ENCODE data around the gene GRAP. TPM values are rescaled to one million over a fixed set of nuclear protein-coding genes. Genes with fewer than 3 reads are reported as not detected.

GRAP gene
- total RNA-seq, 1 experiment from 2014 or later, result 0.48 TPM

GRCh38 chr17:19012171-19013080 is 34.3 kb downstream of the GRAP start:
- DNase-seq (ENCODE audit: low read depth, low spot score), result no peak
- in situ Hi-C loops (cut with HindIII; ENCODE audit: low pct_unique_long_range_greater_than_20kb, low sequenced_read_pairs), result no loop called here

DNA sequence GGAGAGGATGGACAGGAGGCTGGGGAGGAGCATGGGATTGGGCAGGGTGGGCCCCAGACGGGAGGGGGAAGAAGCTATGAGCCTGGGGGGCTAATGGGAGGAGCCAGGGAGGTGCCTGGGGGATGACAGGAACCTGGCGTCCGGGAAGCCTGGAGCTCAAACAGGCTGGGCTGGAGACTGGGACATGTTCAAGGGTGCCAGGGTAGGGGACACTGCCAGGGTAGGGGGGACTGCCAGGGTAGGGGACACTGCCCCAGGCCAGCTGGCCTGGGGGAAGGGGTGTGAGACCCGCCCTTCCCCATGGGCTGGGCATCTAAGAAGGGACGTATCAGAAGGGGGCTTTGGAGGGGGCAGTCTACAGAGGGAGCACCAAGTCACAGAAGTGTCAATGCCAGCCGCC is 35.2 kb downstream of the GRAP start:
- no peak for DNase-seq (ENCODE audit: low read depth, low spot score)
- in situ Hi-C loops (cut with HindIII; ENCODE audit: low pct_unique_long_range_greater_than_20kb, low sequenced_read_pairs), result no loop called here

- in situ Hi-C loops (cut with HindIII; ENCODE audit: low pct_unique_long_range_greater_than_20kb, low sequenced_read_pairs), result no loop called here
- no peak for DNase-seq (ENCODE audit: low read depth, low spot score)
These were observed 35.8 kb downstream of the GRAP start for GRCh38 chr17:19010729-19011505.

- in situ Hi-C loops (cut with HindIII; ENCODE audit: low pct_unique_long_range_greater_than_20kb, low sequenced_read_pairs), result no loop called here
- no peak for DNase-seq (ENCODE audit: low read depth, low spot score)
These were observed 36.8 kb downstream of the GRAP start for GRCh38 chr17:19009970-19010369.

- in situ Hi-C loops (cut with HindIII; ENCODE audit: low pct_unique_long_range_greater_than_20kb, low sequenced_read_pairs), result no loop called here
- no peak for DNase-seq (ENCODE audit: low read depth, low spot score)
These were observed 40.1 kb downstream of the GRAP start for GRCh38 chr17:19006698-19007097.

DNA sequence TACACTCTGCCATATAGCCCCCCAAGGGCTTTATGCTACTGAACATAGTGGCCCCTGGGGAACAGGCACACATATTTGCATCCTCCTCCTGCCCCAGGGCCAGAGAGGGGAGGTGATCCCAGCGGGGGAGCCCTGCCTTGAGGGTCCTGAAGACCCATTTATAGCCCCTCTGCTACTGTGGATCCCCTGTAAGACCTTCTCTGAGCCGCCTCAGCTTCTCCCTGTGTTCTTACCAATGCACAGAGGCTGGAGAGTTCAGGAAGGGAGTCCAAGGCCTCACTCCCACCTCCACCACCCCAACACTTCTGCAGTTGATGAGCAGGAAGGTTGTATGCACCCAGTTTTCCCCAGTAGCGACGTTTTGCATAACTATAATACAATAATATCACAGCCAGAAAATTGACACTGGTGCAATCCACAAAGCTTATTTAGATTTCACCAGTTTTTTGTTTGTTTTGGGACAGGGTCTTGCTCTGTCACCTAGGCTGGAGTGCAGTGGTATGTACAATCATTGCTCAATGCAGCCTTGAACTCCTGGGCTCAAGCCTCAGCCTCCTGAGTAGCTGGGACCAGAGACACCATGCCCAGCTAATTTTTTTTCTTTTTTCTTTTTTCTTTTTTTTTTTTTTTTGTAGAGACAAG is 40.8 kb downstream of the GRAP start:
- in situ Hi-C loops (cut with HindIII; ENCODE audit: low pct_unique_long_range_greater_than_20kb, low sequenced_read_pairs), result no loop called here
- DNase-seq (ENCODE audit: low read depth, low spot score), result no peak

GRCh38 chr17:19005137-19005773 is 41.5 kb downstream of the GRAP start:
- no peak for DNase-seq (ENCODE audit: low read depth, low spot score)
- in situ Hi-C loops (cut with HindIII; ENCODE audit: low pct_unique_long_range_greater_than_20kb, low sequenced_read_pairs), result no loop called here

GRCh38 chr17:19004421-19005136 is 42.2 kb downstream of the GRAP start, which contains the start of gene FAM83G:
FAM83G (minus strand) TSS chr17:19004764; CDS start chr17:19004041, 723 bp downstream.
- DNase-seq (ENCODE audit: low read depth, low spot score), result no peak
- in situ Hi-C loops (cut with HindIII; ENCODE audit: low pct_unique_long_range_greater_than_20kb, low sequenced_read_pairs), result no loop called here

GRCh38 chr17:19003543-19004420 is 43.0 kb downstream of the GRAP start:
- in situ Hi-C loops (cut with HindIII; ENCODE audit: low pct_unique_long_range_greater_than_20kb, low sequenced_read_pairs), result no loop called here
- no peak for DNase-seq (ENCODE audit: low read depth, low spot score)

GRCh38 chr17:19002805-19003542 is 43.8 kb downstream of the GRAP start:
- in situ Hi-C loops (cut with HindIII; ENCODE audit: low pct_unique_long_range_greater_than_20kb, low sequenced_read_pairs), result no loop called here
- no peak for DNase-seq (ENCODE audit: low read depth, low spot score)

DNA sequence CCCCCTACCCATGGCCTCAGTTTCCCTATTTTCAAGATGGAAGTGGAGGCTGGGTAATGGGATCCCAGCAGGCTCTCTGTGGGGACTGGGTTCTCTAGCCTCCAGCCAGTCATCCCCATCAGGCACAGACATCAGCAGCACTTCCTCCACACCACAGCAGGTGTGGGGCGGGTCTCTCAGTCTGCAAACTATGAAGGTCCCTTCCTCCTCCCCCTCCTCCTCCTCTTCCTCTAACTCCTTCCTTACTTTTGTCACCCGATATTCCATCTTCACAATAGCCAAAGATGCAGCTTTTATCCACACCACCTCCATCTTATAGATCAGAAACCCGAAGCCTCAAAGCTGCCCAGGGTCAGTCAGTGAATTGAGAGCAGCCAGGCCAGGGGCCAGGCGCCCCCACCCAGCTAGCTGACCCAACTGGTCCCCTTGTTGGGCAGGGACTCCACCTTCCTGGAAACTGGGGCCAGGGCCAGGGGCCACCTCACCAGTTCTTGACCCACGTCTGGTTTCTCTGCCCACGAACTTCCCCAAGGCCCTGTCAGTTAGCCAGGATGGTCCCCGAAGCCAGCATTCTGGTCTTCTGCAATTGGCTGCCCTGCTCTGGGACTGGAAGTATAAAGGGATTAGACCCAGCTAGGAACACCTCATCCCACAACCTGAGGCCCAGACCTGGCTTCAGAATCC is 44.7 kb downstream of the GRAP start:
- DNase-seq (ENCODE audit: low read depth, low spot score), result no peak
- in situ Hi-C loops (cut with HindIII; ENCODE audit: low pct_unique_long_range_greater_than_20kb, low sequenced_read_pairs), result no loop called here

GRCh38 chr17:19000531-19001325 is 46.0 kb downstream of the GRAP start:
- no peak for DNase-seq (ENCODE audit: low read depth, low spot score)
- in situ Hi-C loops (cut with HindIII; ENCODE audit: low pct_unique_long_range_greater_than_20kb, low sequenced_read_pairs), result no loop called here

DNA sequence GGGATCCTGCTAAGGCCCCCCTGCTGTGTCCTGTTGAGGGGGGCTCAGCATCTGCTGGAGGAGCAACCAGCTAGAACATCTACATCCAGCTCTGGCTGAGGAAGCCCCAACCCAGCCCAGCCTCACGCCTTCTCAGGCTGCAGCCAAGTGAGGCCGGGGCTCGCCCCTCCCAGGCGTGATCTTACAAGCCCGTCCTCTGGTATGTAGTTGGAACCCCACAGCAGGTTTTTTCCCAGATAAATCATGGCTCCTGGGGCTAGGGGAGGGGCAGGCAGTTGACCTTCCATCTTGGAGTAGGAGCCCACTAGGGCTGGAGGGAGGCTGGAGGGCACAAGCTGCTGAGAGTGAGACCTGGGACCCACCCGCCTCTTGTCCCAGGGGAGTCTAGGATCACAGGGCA is 46.8 kb downstream of the GRAP start:
- DNase-seq (ENCODE audit: low read depth, low spot score), result no peak
- in situ Hi-C loops (cut with HindIII; ENCODE audit: low pct_unique_long_range_greater_than_20kb, low sequenced_read_pairs), result no loop called here

DNA sequence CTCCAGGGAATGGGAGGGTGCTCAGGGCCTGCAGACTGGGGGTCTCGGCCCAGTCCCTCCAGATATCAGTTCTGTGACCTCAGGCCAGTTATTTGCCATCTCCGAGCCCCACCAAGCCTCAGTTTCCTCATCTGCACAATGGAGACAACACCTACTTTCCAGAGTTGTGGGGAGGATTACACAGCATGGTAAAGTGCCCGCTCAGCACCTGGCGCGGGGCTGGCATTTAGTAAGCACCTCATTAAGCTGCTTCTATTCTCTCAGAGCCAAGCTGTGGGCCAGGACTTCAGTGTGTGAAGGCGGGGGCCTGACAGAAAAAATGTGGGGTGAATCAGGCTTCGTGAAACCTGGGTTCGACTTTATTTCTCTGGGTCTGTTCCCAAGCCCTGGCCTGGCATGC is 47.4 kb downstream of the GRAP start:
- no peak for DNase-seq (ENCODE audit: low read depth, low spot score)

More for the DNA sequence above, 47.4 kb downstream of the GRAP start:
- in situ Hi-C loops (cut with HindIII; ENCODE audit: low pct_unique_long_range_greater_than_20kb, low sequenced_read_pairs), result no loop called here
